ENCODE measurements around the gene HDAC11. TPM values are rescaled to one million over a fixed set of nuclear protein-coding genes. Genes with fewer than 3 reads are reported as not detected.

Gene HDAC11
- total and polyA plus RNA-seq, 4 donors: 2.5 to 9.0 (median 3.2) TPM

DNA sequence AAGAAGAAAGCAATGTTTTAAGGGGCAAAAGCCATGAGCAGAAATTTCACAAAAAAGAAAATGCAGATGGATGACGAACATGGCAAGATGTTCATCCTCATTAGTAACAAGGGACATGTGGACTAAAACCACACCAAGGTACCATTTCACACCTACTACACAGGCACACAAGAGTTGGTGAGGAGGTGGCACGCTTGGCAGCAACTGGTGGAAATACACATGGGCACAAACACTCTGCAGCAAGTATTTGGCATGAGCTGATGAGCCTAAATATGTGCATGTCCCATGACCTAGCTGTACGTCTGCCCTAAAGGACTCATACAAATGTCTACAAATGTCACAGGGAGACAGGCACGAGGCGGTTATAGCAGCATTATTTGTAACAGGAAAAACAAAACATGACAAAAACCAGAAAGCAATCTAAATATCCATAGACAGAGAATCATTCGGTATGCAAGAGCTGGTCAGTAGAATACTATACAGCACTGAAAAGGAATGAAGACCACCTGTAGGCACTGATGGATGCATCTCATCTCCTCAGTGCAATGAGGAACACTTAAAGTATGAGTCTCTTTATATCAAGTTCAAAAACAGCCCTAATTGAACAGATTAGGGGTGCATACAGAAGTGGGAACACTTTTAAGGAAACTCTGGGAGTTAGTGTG lies 57.3 kb downstream of the HDAC11 start:
- H3K36me3 ChIP-seq (ENCODE audit: control insufficient read depth in 4 of 4, insufficient read depth in 3 of 4, low read depth in 1 of 4, low read length in 3 of 4): no peaks in the 10 kb centered on the region
- H3K27me3 ChIP-seq (ENCODE audit: control insufficient read depth in 4 of 4, insufficient read depth in 4 of 4, low read length in 3 of 4): peaks cover 0 to 18% (median 4%) of the 10 kb centered on the region in 4 donors
- 89% methylated on average over 6 of the region's 6 CpGs for WGBS
- no peak for DNase-seq (ENCODE audit: low spot score)
- H3K9ac ChIP-seq (ENCODE audit: low read depth in 1 of 2, low read length in 2 of 2): no peak overlapping the region
- no peaks in the 10 kb centered on the region for H3K4me1 ChIP-seq (ENCODE audit: control insufficient read depth in 4 of 4, insufficient read depth in 4 of 4, low read length in 3 of 4)
- no peak overlapping the region for H3K27ac ChIP-seq (ENCODE audit: low read depth in 1 of 2, low read length in 2 of 2)
- no peak overlapping the region for H3K4me3 ChIP-seq (ENCODE audit: low read depth in 1 of 3, low read length in 3 of 3)
- peaks cover 2 to 15% (median 4%) of the 10 kb centered on the region in 4 donors for H3K9me3 ChIP-seq (ENCODE audit: control insufficient read depth in 4 of 4, low read length in 3 of 4)
- TF ChIP-seq YY1 (IDR thresholded peaks at IDR 0.05) (no peak), FOXA1 (IDR thresholded peaks at IDR 0.05) (no peak)

DNA sequence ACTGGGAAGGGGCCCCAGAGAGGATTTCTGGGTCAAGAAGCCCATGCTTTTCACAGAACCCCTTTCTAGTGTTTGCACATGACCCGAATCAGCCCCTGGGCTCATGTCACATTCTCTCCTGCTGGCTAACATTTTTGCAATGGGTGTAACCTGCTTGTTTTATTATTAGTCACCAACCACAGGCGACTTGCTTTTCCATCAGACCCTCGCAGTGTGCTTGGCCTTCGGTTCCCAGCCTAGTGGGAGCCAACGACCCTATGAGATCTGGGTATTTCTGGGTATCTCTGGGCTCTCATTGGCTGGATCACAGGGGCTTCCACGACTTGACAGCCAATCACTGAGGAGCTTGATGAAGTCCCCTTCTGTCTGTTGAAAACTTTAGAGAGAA lies 57.8 kb downstream of the HDAC11 start:
- Histone ChIP-seq H3K27me3 (ENCODE audit: control insufficient read depth in 4 of 4, insufficient read depth in 4 of 4, low read length in 3 of 4) (peaks cover 0 to 15% (median 4%) of the 10 kb centered on the region in 4 donors), H3K36me3 (ENCODE audit: control insufficient read depth in 4 of 4, insufficient read depth in 3 of 4, low read depth in 1 of 4, low read length in 3 of 4) (no peaks in the 10 kb centered on the region), H3K4me3 (ENCODE audit: low read depth in 1 of 3, low read length in 3 of 3) (no peak overlapping the region), H3K9me3 (ENCODE audit: control insufficient read depth in 4 of 4, low read length in 3 of 4) (peaks cover 2 to 18% (median 4%) of the 10 kb centered on the region in 4 donors), H3K27ac (ENCODE audit: low read depth in 1 of 2, low read length in 2 of 2) (no peak overlapping the region), H3K4me1 (ENCODE audit: control insufficient read depth in 4 of 4, insufficient read depth in 4 of 4, low read length in 3 of 4) (no peaks in the 10 kb centered on the region), H3K9ac (ENCODE audit: low read depth in 1 of 2, low read length in 2 of 2) (no peak overlapping the region)
- TF ChIP-seq RXRA (IDR thresholded peaks at IDR 0.05): no peak
- TF ChIP-seq FOXA1 (IDR thresholded peaks at IDR 0.05): no peak
- TF ChIP-seq, protein P1, sequence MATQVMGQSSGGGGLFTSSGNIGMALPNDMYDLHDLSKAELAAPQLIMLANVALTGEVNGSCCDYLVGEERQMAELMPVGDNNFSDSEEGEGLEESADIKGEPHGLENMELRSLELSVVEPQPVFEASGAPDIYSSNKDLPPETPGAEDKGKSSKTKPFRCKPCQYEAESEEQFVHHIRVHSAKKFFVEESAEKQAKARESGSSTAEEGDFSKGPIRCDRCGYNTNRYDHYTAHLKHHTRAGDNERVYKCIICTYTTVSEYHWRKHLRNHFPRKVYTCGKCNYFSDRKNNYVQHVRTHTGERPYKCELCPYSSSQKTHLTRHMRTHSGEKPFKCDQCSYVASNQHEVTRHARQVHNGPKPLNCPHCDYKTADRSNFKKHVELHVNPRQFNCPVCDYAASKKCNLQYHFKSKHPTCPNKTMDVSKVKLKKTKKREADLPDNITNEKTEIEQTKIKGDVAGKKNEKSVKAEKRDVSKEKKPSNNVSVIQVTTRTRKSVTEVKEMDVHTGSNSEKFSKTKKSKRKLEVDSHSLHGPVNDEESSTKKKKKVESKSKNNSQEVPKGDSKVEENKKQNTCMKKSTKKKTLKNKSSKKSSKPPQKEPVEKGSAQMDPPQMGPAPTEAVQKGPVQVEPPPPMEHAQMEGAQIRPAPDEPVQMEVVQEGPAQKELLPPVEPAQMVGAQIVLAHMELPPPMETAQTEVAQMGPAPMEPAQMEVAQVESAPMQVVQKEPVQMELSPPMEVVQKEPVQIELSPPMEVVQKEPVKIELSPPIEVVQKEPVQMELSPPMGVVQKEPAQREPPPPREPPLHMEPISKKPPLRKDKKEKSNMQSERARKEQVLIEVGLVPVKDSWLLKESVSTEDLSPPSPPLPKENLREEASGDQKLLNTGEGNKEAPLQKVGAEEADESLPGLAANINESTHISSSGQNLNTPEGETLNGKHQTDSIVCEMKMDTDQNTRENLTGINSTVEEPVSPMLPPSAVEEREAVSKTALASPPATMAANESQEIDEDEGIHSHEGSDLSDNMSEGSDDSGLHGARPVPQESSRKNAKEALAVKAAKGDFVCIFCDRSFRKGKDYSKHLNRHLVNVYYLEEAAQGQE (IDR thresholded peaks at IDR 0.05): no peak
- TF ChIP-seq FOXA2 (IDR thresholded peaks at IDR 0.05): no peak
- no peak for TF ChIP-seq GABPA (IDR thresholded peaks at IDR 0.05 in 1 of 2, conservative IDR thresholded peaks at IDR 0.05 in 1 of 2)
- TF ChIP-seq, protein P2, sequence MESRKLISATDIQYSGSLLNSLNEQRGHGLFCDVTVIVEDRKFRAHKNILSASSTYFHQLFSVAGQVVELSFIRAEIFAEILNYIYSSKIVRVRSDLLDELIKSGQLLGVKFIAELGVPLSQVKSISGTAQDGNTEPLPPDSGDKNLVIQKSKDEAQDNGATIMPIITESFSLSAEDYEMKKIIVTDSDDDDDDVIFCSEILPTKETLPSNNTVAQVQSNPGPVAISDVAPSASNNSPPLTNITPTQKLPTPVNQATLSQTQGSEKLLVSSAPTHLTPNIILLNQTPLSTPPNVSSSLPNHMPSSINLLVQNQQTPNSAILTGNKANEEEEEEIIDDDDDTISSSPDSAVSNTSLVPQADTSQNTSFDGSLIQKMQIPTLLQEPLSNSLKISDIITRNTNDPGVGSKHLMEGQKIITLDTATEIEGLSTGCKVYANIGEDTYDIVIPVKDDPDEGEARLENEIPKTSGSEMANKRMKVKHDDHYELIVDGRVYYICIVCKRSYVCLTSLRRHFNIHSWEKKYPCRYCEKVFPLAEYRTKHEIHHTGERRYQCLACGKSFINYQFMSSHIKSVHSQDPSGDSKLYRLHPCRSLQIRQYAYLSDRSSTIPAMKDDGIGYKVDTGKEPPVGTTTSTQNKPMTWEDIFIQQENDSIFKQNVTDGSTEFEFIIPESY (IDR thresholded peaks at IDR 0.05): no peak
- no peak for TF ChIP-seq NR2F2 (IDR thresholded peaks at IDR 0.05)
- no peak for TF ChIP-seq RAD21 (IDR thresholded peaks at IDR 0.05)
- TF ChIP-seq TAF1 (conservative IDR thresholded peaks at IDR 0.05): no peak
- TF ChIP-seq JUND (IDR thresholded peaks at IDR 0.05): no peak
- TF ChIP-seq, protein P3, sequence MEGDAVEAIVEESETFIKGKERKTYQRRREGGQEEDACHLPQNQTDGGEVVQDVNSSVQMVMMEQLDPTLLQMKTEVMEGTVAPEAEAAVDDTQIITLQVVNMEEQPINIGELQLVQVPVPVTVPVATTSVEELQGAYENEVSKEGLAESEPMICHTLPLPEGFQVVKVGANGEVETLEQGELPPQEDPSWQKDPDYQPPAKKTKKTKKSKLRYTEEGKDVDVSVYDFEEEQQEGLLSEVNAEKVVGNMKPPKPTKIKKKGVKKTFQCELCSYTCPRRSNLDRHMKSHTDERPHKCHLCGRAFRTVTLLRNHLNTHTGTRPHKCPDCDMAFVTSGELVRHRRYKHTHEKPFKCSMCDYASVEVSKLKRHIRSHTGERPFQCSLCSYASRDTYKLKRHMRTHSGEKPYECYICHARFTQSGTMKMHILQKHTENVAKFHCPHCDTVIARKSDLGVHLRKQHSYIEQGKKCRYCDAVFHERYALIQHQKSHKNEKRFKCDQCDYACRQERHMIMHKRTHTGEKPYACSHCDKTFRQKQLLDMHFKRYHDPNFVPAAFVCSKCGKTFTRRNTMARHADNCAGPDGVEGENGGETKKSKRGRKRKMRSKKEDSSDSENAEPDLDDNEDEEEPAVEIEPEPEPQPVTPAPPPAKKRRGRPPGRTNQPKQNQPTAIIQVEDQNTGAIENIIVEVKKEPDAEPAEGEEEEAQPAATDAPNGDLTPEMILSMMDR (IDR thresholded peaks at IDR 0.05; ENCODE audit: low read depth, low read length, missing input control): no peak
- TF ChIP-seq SP1 (IDR thresholded peaks at IDR 0.05): no peak
- TF ChIP-seq, protein P4, sequence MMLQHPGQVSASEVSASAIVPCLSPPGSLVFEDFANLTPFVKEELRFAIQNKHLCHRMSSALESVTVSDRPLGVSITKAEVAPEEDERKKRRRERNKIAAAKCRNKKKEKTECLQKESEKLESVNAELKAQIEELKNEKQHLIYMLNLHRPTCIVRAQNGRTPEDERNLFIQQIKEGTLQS (IDR thresholded peaks at IDR 0.05): no peak
- TF ChIP-seq EGR1 (IDR thresholded peaks at IDR 0.05; ENCODE audit: low read depth in 2 of 2): no peak
- no peak for TF ChIP-seq YY1 (IDR thresholded peaks at IDR 0.05)
- TF ChIP-seq HNF4G (IDR thresholded peaks at IDR 0.05): no peak
- no peak for TF ChIP-seq HNF4A (conservative IDR thresholded peaks at IDR 0.05)
- 74% methylated on average over 6 of the region's 6 CpGs for WGBS
- no peak for DNase-seq (ENCODE audit: low spot score)
